GM12878 (cell line): ENCODE results near the gene ASAP2.

Experiments used
- SP1 ChIP-seq: IDR thresholded peaks from one replicate; pipeline ENCODE4 v1.6.1; 2011; ENCODE audit warnings: low read depth, low read length
- TF ChIP-seq, protein P1 (sequence below), 3 experiments: IDR thresholded peaks in 2 of 3; conservative IDR thresholded peaks in 1 of 3; 2 replicates each; pipeline ENCODE4 v1.5.1; 2011; ENCODE audit warnings: low read depth in 3 of 3, low read length in 3 of 3, mild to moderate bottlenecking in 3 of 3, control low read depth in 2 of 3, moderate library complexity in 2 of 3, inconsistent platforms in 1 of 3, mixed read lengths in 1 of 3; ENCODE audit not compliant: control insufficient read depth in 2 of 3, insufficient read depth in 1 of 3; ENCODE audit errors: extremely low read depth in 1 of 3
- TF ChIP-seq, protein P2 (sequence below): IDR thresholded peaks from 2 replicates; pipeline ENCODE4 v1.6.1; 2011; ENCODE audit warnings: borderline replicate concordance, low read depth, mild to moderate bottlenecking, moderate library complexity, mixed read lengths, low read length; ENCODE audit not compliant: insufficient read depth; ENCODE audit errors: extremely low read length

DNA sequence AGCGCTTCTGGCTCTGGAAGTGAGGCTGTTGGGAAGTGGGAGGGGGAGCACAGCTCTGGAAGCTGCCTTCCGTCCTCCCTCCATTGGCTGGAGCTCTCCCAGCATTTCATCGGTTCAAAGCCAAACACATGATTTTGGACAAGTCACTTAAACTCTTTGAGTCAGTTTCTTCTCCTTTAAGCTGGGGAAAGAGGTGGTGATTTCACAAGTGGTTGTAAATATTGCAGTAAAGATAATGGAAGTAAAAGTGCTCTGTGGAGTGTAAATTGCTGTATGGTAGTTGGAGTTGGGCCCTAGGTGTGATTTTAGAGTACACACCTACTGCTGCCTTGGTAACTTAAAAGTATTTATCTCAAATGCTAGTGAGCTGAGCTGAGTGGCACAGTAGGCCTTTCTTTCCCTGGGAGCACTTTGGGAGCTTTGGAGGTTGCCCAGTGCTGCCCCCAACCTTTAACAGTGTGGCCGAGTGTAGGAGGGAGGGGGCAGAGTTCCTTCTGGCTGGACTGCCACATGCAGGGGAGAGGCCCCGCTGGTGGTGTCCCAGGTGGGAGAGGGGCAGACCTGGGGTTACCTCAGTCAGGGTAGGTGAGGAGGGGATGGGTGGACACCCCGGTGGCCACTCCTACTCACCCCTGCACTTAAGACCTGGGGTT is 54.7 kb downstream of the ASAP2 start:
- no peak for TF ChIP-seq SP1
- TF ChIP-seq, protein P1, sequence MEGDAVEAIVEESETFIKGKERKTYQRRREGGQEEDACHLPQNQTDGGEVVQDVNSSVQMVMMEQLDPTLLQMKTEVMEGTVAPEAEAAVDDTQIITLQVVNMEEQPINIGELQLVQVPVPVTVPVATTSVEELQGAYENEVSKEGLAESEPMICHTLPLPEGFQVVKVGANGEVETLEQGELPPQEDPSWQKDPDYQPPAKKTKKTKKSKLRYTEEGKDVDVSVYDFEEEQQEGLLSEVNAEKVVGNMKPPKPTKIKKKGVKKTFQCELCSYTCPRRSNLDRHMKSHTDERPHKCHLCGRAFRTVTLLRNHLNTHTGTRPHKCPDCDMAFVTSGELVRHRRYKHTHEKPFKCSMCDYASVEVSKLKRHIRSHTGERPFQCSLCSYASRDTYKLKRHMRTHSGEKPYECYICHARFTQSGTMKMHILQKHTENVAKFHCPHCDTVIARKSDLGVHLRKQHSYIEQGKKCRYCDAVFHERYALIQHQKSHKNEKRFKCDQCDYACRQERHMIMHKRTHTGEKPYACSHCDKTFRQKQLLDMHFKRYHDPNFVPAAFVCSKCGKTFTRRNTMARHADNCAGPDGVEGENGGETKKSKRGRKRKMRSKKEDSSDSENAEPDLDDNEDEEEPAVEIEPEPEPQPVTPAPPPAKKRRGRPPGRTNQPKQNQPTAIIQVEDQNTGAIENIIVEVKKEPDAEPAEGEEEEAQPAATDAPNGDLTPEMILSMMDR (IDR thresholded peaks at IDR 0.05 in 2 of 3, conservative IDR thresholded peaks at IDR 0.05 in 1 of 3; ENCODE audit: control insufficient read depth in 2 of 3, extremely low read depth in 1 of 3, insufficient read depth in 1 of 3, low read depth in 3 of 3, low read length in 3 of 3): no peak
- TF ChIP-seq, protein P2, sequence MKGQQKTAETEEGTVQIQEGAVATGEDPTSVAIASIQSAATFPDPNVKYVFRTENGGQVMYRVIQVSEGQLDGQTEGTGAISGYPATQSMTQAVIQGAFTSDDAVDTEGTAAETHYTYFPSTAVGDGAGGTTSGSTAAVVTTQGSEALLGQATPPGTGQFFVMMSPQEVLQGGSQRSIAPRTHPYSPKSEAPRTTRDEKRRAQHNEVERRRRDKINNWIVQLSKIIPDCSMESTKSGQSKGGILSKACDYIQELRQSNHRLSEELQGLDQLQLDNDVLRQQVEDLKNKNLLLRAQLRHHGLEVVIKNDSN: no peak
